T-cell (primary cell): ENCODE data around the gene LCT. TPM values are rescaled to one million over a fixed set of nuclear protein-coding genes. Genes with fewer than 3 reads are reported as not detected.

ENCODE experiments used
- ATAC-seq, 4 experiments: fragments of 200-7000 bp in 3 of 4; fragments of 150-1000 bp in 1 of 4; cut with Tn5 transposase; replicated peaks in 1 of 4; 1 replicate in 3 of 4; 2 replicates in 1 of 4; pipeline ENCODE4 v1.10.0; 2021; ENCODE audit warnings: moderate library complexity in 3 of 4, mild to moderate bottlenecking in 2 of 4, moderate number of reproducible peaks in 1 of 4
- CTCF ChIA-PET, 2 donors: fragments of 300-600 bp; sonication (Branson Sonifier 250); formaldehyde crosslinking; loops; one replicate each; lab custom pipeline; 2022; ENCODE audit warnings: antibody characterized with exemption in 2 of 2; lab: Charles Lee
- POLR2A ChIA-PET, 2 donors: fragments of 300-600 bp; sonication (Branson Sonifier 250); formaldehyde crosslinking; loops; one replicate each; lab custom pipeline; 2022; ENCODE audit warnings: antibody characterized with exemption in 2 of 2; lab: Charles Lee
- DNase-seq, 35 experiments: peaks; one replicate each; pipeline versions ENCODE4 v3.0.0 to v3.0.0-alpha.2; 2013 to 2023
- H3K27ac ChIP-seq: one replicate; pipeline ENCODE4 v1.5.1; 2013; ENCODE audit warnings: low read length
- H3K27me3 ChIP-seq, 2 experiments: replicated peaks in 1 of 2; 1 replicate in 1 of 2; 2 replicates in 1 of 2; pipeline versions ENCODE4 v1.6.1 to v1.7.0; 2013; ENCODE audit warnings: low read length in 1 of 2, mixed read lengths in 1 of 2; ENCODE audit not compliant: control insufficient read depth in 2 of 2, insufficient read depth in 2 of 2; ENCODE audit errors: extremely low read depth in 1 of 2
- H3K36me3 ChIP-seq, 2 donors: 1 replicate in 1 of 2; 2 replicates in 1 of 2; pipeline versions ENCODE4 v1.6.1 to v1.7.0; 2013; ENCODE audit warnings: low read length in 1 of 2; ENCODE audit not compliant: control insufficient read depth in 2 of 2, insufficient read depth in 1 of 2; ENCODE audit errors: extremely low read depth in 1 of 2
- H3K4me1 ChIP-seq, 2 experiments: 1 replicate in 1 of 2; 2 replicates in 1 of 2; pipeline versions ENCODE4 v1.6.1 to v1.7.0; 2013; ENCODE audit warnings: low read length in 2 of 2, mixed read lengths in 1 of 2; ENCODE audit not compliant: insufficient read depth in 2 of 2, control insufficient read depth in 1 of 2; ENCODE audit errors: extremely low read depth in 1 of 2
- H3K4me3 ChIP-seq, 2 donors: 1 replicate in 1 of 2; 2 replicates in 1 of 2; pipeline versions ENCODE4 v1.5.1 to v1.7.0; 2013; ENCODE audit warnings: mild to moderate bottlenecking in 2 of 2, low read length in 1 of 2, moderate library complexity in 1 of 2; ENCODE audit not compliant: control insufficient read depth in 1 of 2; ENCODE audit errors: extremely low read depth in 1 of 2
- H3K9me3 ChIP-seq: 2 replicates; pipeline ENCODE4 v1.7.0; 2013
- H3K27ac Mint-ChIP-seq, 2 donors: one replicate each; pipeline ENCODE4 v1.8.0; 2020 to 2021; ENCODE audit warnings: mild to moderate bottlenecking in 2 of 2, mixed read lengths in 2 of 2
- H3K27me3 Mint-ChIP-seq, 2 donors: one replicate each; pipeline ENCODE4 v1.8.0; 2021 to 2022; ENCODE audit warnings: mixed read lengths in 2 of 2
- H3K36me3 Mint-ChIP-seq: one replicate; pipeline ENCODE4 v1.8.0; 2021; ENCODE audit warnings: mixed read lengths
- H3K4me1 Mint-ChIP-seq, 3 donors: one replicate each; pipeline ENCODE4 v1.8.0; 2020 to 2022; ENCODE audit warnings: mixed read lengths in 3 of 3, mild to moderate bottlenecking in 1 of 3
- H3K4me3 Mint-ChIP-seq, 3 donors: one replicate each; pipeline ENCODE4 v1.8.0; 2020 to 2022; ENCODE audit warnings: mild to moderate bottlenecking in 3 of 3, mixed read lengths in 3 of 3, moderate library complexity in 3 of 3
- H3K9me3 Mint-ChIP-seq, 3 donors: one replicate each; pipeline ENCODE4 v1.8.0; 2020 to 2022; ENCODE audit warnings: mixed read lengths in 3 of 3
- WGBS: methylation state at CpG from one replicate; pipeline ENCODE4 v1.1.5; 2013; ENCODE audit warnings: missing lambda C conversion rate; ENCODE audit not compliant: insufficient coverage; 5-methylcytosine and 5-hydroxymethylcytosine counted together
- total RNA-seq, 35 experiments: library from RNA in 6 of 35; stranded (reverse) in 6 of 35; fragments of 120-200 nt in 1 of 35; gene quantifications; one replicate each; pipeline versions ENCODE4 v1.2.1 to v1.2.4 and lab custom pipeline; 2013 to 2026

Gene LCT
- total RNA-seq, 5 donors from 2014 or later (not counting 1 experiment from before 2014, with no cell fraction given): 0.03 to 0.26 (median 0.10) TPM

GRCh38 chr2:135851858-135852257 lies 14.9 kb upstream of the LCT start:
- Histone ChIP-seq H3K27ac (no peak overlapping the region), H3K27me3 (no peaks in the 10 kb centered on the region), H3K36me3 (peaks cover 4 to 50% of the 10 kb centered on the region in 2 donors), H3K4me1 (no peaks in the 10 kb centered on the region), H3K4me3 (no peak overlapping the region), H3K9me3 (no peaks in the 10 kb centered on the region)
- no peak for ATAC-seq
- Mint-ChIP-seq H3K27ac (no peak overlapping the region), H3K4me3 (no peak overlapping the region), H3K36me3 (peaks cover 52% of the 10 kb centered on the region), H3K4me1 (no peaks in the 10 kb centered on the region), H3K9me3 (no peaks in the 10 kb centered on the region), H3K27me3 (no peaks in the 10 kb centered on the region)
- ChIA-PET POLR2A (no interaction called here), CTCF (no interaction called here)
- no peak for DNase-seq

DNA sequence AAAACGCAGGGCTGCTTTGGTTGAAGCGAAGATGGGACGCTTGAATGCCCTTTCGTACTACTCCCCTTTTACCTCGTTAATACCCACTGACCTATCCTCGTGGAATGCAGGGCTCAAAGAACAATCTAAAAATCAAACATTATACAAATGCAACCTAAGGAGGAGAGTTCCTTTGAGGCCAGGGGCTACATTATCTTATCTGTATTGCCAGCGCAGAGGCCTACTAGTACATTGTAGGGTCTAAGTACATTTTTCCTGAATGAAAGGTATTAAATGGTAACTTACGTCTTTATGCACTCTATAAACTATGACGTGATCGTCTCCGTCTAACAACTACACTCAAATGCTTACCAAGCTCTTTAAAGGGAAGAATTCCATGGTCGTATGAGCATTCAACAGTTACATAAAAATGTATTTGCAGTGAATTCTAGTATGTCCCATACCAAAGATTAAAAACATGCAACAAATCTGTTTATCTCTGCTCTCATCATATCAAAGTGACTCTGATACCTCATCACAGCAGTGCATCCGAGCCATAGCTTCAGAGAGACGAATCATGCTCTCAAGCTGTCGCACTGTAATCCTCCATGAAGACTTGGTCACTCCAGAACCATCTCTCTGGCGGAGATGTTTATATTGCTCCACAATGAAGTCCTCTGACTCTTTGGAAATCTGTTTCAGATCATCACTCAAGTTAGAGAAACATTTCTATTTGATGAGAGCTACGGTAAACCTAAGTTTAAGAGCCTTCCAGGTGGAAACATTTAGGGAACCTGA lies 14.1 kb upstream of the LCT start:
- CTCF ChIA-PET: no interaction called here
- no peaks in the 10 kb centered on the region for H3K4me1 Mint-ChIP-seq
- POLR2A ChIA-PET: no interaction called here
- H3K27ac ChIP-seq: no peak overlapping the region
- no peaks in the 10 kb centered on the region for H3K9me3 ChIP-seq
- peaks cover 4 to 47% of the 10 kb centered on the region in 2 donors for H3K36me3 ChIP-seq
- H3K4me3 ChIP-seq: no peak overlapping the region
- no peaks in the 10 kb centered on the region for H3K27me3 Mint-ChIP-seq
- ATAC-seq: no peak
- H3K9me3 Mint-ChIP-seq: no peaks in the 10 kb centered on the region
- H3K27ac Mint-ChIP-seq: no peak overlapping the region
- no peak overlapping the region for H3K4me3 Mint-ChIP-seq
- 95% methylated on average over 5 of the region's 17 CpGs for WGBS
- H3K27me3 ChIP-seq: no peaks in the 10 kb centered on the region
- no peaks in the 10 kb centered on the region for H3K4me1 ChIP-seq
- peaks cover 50% of the 10 kb centered on the region for H3K36me3 Mint-ChIP-seq
- DNase-seq: no peak

DNA sequence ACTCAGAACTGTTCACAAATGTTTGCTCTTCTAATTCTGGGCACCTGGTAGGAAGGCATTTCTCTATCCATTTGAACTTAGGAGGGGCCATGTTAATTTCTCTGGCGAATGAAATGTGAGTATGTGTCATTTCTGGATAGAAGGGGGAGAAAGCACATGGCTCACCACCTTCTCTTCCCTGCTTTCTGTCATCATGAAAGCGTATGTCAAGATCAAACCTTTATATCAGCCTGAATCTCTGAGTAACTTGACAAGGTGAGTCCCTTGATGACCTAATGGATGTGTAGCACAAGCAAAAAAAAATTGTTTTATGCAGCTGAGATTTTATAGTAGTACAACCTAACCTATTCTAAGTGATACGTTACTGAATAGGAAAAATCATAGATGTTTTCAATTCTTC lies 12.1 kb upstream of the LCT start:
- H3K27me3 Mint-ChIP-seq: no peaks in the 10 kb centered on the region
- peaks cover 60% of the 10 kb centered on the region for H3K36me3 Mint-ChIP-seq
- POLR2A ChIA-PET: interaction anchor here in 1 of 2 donors (0.5 kb wide), 1 partner anchor 11 kb away, joined by 3 read pairs; no protein-coding TSS in a partner anchor
- CTCF ChIA-PET: no interaction called here
- H3K27me3 ChIP-seq: no peaks in the 10 kb centered on the region
- no peak for DNase-seq
- no peaks in the 10 kb centered on the region for H3K4me1 ChIP-seq
- H3K27ac ChIP-seq: no peak overlapping the region
- ATAC-seq: no peak
- no peaks in the 10 kb centered on the region for H3K9me3 ChIP-seq
- no CpG with 5 or more reads among the region's 3 CpGs for WGBS
- H3K27ac Mint-ChIP-seq: no peak overlapping the region
- H3K4me3 ChIP-seq: no peak overlapping the region
- H3K4me3 Mint-ChIP-seq: no peak overlapping the region
- no peaks in the 10 kb centered on the region for H3K4me1 Mint-ChIP-seq
- H3K9me3 Mint-ChIP-seq: no peaks in the 10 kb centered on the region
- H3K36me3 ChIP-seq: peaks cover 0 to 62% of the 10 kb centered on the region in 2 donors

GRCh38 chr2:135845997-135846396 lies 9.0 kb upstream of the LCT start:
- CTCF ChIA-PET: no interaction called here
- Mint-ChIP-seq H3K4me1 (peaks cover 0 to 2% (median under 1%) of the 10 kb centered on the region in 3 donors), H3K27ac (no peak overlapping the region), H3K9me3 (no peaks in the 10 kb centered on the region), H3K27me3 (no peaks in the 10 kb centered on the region), H3K36me3 (peaks cover 70% of the 10 kb centered on the region), H3K4me3 (no peak overlapping the region)
- H3K4me3 ChIP-seq: no peak overlapping the region
- H3K36me3 ChIP-seq: peaks cover 0 to 69% of the 10 kb centered on the region in 2 donors
- 100% methylated on average over 2 of the region's 5 CpGs for WGBS
- DNase-seq (no peak), ATAC-seq (no peak)
- POLR2A ChIA-PET: no interaction called here
- H3K9me3 ChIP-seq: no peaks in the 10 kb centered on the region
- no peaks in the 10 kb centered on the region for H3K27me3 ChIP-seq
- no peaks in the 10 kb centered on the region for H3K4me1 ChIP-seq
- no peak overlapping the region for H3K27ac ChIP-seq

- 100% methylated on average over 3 of the region's 3 CpGs for WGBS
- ATAC-seq: no peak
- H3K27ac ChIP-seq: no peak overlapping the region
- Mint-ChIP-seq H3K36me3 (peaks cover 68% of the 10 kb centered on the region), H3K4me1 (peaks cover 6 to 8% (median 7%) of the 10 kb centered on the region in 3 donors), H3K27ac (no peak overlapping the region), H3K4me3 (no peak overlapping the region), H3K27me3 (no peaks in the 10 kb centered on the region), H3K9me3 (no peaks in the 10 kb centered on the region)
- H3K4me1 ChIP-seq: peaks cover 2 to 3% of the 10 kb centered on the region in 2 experiments
- peaks cover 0 to 64% of the 10 kb centered on the region in 2 donors for H3K36me3 ChIP-seq
- no peaks in the 10 kb centered on the region for H3K9me3 ChIP-seq
- DNase-seq: no peak
- CTCF ChIA-PET: no interaction called here
- no peak overlapping the region for H3K4me3 ChIP-seq
- POLR2A ChIA-PET: no interaction called here
- no peaks in the 10 kb centered on the region for H3K27me3 ChIP-seq
These were observed 8.3 kb upstream of the LCT start for GRCh38 chr2:135845257-135845656.

DNA sequence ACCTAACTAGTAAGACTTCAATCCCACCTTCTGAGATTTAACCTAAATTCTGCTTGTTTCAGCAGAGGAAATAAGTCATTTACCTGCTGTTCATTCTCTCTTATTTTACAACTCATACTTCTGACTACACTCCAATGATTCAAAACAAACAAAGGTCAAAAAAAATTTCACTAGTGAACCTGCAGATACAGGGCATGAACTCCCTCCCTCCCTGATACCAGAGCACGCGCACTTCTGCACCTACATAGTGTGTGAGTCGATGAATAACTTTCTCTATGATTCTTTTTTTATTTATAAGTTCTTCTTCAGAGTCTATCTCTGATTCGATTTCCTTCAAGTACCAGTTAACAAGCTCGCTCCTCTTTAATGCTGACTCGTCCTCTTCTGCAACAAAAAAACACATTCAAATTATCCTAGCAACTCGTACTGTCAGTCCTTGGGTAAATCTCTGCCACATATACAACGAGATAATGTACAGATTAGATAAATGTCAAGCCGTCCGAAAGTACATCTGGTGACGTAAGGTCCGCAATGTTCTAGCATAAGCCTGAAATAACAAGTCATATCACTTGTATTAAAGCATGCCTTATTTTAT lies 7.4 kb upstream of the LCT start:
- H3K9me3 ChIP-seq: no peaks in the 10 kb centered on the region
- H3K4me3 Mint-ChIP-seq: no peak overlapping the region
- H3K27ac ChIP-seq: no peak overlapping the region
- ChIA-PET CTCF (interaction anchor here in 1 of 2 donors (0.5 kb wide), 1 partner anchor 88 kb away, joined by 3 read pairs; no protein-coding TSS in a partner anchor), POLR2A (interaction anchor here in 1 of 2 donors (0.6 kb wide), 1 partner anchor 792 kb away, joined by 3 read pairs; the partner anchor contains the start of gene RAB3GAP1)
- H3K27ac Mint-ChIP-seq: no peak overlapping the region
- 82% methylated on average over 4 of the region's 12 CpGs for WGBS
- no peaks in the 10 kb centered on the region for H3K27me3 ChIP-seq
- no peak overlapping the region for H3K4me3 ChIP-seq
- H3K36me3 ChIP-seq: peaks cover 0 to 60% of the 10 kb centered on the region in 2 donors
- DNase-seq (no peak), ATAC-seq (no peak)
- H3K4me1 ChIP-seq: peaks cover 2 to 3% of the 10 kb centered on the region in 2 experiments
- H3K27me3 Mint-ChIP-seq: no peaks in the 10 kb centered on the region
- H3K36me3 Mint-ChIP-seq: peaks cover 65% of the 10 kb centered on the region
- no peaks in the 10 kb centered on the region for H3K9me3 Mint-ChIP-seq
- H3K4me1 Mint-ChIP-seq: peaks cover 8 to 14% (median 8%) of the 10 kb centered on the region in 3 donors
